Tibial nerve (tissue), 4 donors: ENCODE data around the gene FNDC3A. TPM values are rescaled to one million over a fixed set of nuclear protein-coding genes. Genes with fewer than 3 reads are reported as not detected.

ENCODE experiments used
- DNase-seq, 2 donors: peaks; one replicate each; pipeline ENCODE4 v3.0.0-alpha.2; 2019; ENCODE audit warnings: low spot score in 2 of 2
- H3K27ac ChIP-seq, 4 donors: fragments of 200-600 bp; sonication (generic) in 3 of 4; one replicate each; pipeline ENCODE4 v1.5.1; 2017 to 2019; ENCODE audit warnings: mild to moderate bottlenecking in 1 of 4
- H3K27me3 ChIP-seq, 2 donors: fragments of 200-600 bp; sonication (generic) in 1 of 2; one replicate each; pipeline versions ENCODE4 v1.5.1 to v1.6.0; 2017 to 2019
- H3K36me3 ChIP-seq, 3 donors: fragments of 200-600 bp; sonication (generic); one replicate each; pipeline ENCODE4 v1.5.1; 2018 to 2019
- H3K4me1 ChIP-seq, 4 donors: fragments of 200-600 bp; sonication (generic) in 3 of 4; one replicate each; pipeline ENCODE4 v1.5.1; 2017 to 2019
- H3K4me3 ChIP-seq, 4 donors: fragments of 200-600 bp; sonication (generic) in 3 of 4; one replicate each; pipeline ENCODE4 v1.5.1; 2017 to 2019; ENCODE audit warnings: mild to moderate bottlenecking in 1 of 4, moderate library complexity in 1 of 4
- H3K9me3 ChIP-seq, 4 donors: fragments of 200-600 bp; sonication (generic) in 3 of 4; one replicate each; pipeline ENCODE4 v1.5.1; 2017 to 2019
- EP300 ChIP-seq, 2 donors: sonication (generic); formaldehyde crosslinking; IDR thresholded peaks; one replicate each; pipeline ENCODE4 v1.6.1; 2017; ENCODE audit warnings: antibody characterized with exemption in 2 of 2, mild to moderate bottlenecking in 1 of 2
- POLR2A ChIP-seq, 2 donors: fragments of 450-650 bp; IDR thresholded peaks; one replicate each; pipeline ENCODE4 v1.6.1; 2017; ENCODE audit warnings: antibody characterized with exemption in 2 of 2, mild to moderate bottlenecking in 2 of 2, moderate library complexity in 2 of 2
- whole genome bisulfite sequencing, 2 donors: methylation state at CpG; one replicate each; pipeline ENCODE4 v1.1.5; 2018; 5-methylcytosine and 5-hydroxymethylcytosine counted together
- total RNA-seq, 4 donors: library from RNA; depleted of rRNA; stranded (reverse); fragments of >200 nt; gene quantifications; one replicate each; pipeline ENCODE4 v1.1.0, GENCODE V29; 2016
- TF ChIP-seq, protein P1 (sequence below), 5 experiments: fragments of 200-600 bp in 3 of 5; fragments of 450-650 bp in 2 of 5; sonication (generic) in 3 of 5; IDR thresholded peaks; one replicate each; pipeline ENCODE4 v1.5.1; 2016 to 2019; ENCODE audit warnings: antibody characterized with exemption in 5 of 5, mild to moderate bottlenecking in 3 of 5, moderate library complexity in 2 of 5

Gene FNDC3A
- total RNA-seq, 4 donors from 2014 or later, result 38.2 to 57.7 (median 47.0) TPM

- TF ChIP-seq POLR2A (IDR thresholded peaks at IDR 0.05) (no peak), EP300 (IDR thresholded peaks at IDR 0.05) (no peak)
- Histone ChIP-seq H3K9me3 (peaks cover 0 to 5% (median 0%) of the 10 kb centered on the region in 4 donors), H3K4me1 (no peaks in the 10 kb centered on the region), H3K27me3 (no peaks in the 10 kb centered on the region), H3K36me3 (peaks cover 0 to 4% (median 0%) of the 10 kb centered on the region in 3 donors), H3K27ac (no peak overlapping the region), H3K4me3 (no peak overlapping the region)
- 93 to 96% methylated on average over 2 of the region's 2 CpGs for WGBS, 2 donors
- no peak for DNase-seq
Observed at GRCh38 chr13:49238621-49239020, 262.9 kb downstream of the FNDC3A start.

- H3K27me3 ChIP-seq, result no peaks in the 10 kb centered on the region
- TF ChIP-seq POLR2A (IDR thresholded peaks at IDR 0.05), result no peak
- TF ChIP-seq EP300 (IDR thresholded peaks at IDR 0.05), result no peak
- TF ChIP-seq, protein P1, sequence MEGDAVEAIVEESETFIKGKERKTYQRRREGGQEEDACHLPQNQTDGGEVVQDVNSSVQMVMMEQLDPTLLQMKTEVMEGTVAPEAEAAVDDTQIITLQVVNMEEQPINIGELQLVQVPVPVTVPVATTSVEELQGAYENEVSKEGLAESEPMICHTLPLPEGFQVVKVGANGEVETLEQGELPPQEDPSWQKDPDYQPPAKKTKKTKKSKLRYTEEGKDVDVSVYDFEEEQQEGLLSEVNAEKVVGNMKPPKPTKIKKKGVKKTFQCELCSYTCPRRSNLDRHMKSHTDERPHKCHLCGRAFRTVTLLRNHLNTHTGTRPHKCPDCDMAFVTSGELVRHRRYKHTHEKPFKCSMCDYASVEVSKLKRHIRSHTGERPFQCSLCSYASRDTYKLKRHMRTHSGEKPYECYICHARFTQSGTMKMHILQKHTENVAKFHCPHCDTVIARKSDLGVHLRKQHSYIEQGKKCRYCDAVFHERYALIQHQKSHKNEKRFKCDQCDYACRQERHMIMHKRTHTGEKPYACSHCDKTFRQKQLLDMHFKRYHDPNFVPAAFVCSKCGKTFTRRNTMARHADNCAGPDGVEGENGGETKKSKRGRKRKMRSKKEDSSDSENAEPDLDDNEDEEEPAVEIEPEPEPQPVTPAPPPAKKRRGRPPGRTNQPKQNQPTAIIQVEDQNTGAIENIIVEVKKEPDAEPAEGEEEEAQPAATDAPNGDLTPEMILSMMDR (IDR thresholded peaks at IDR 0.05), result peak in 4 of 5 experiments; percentile 29 to 67 (median 41)
- H3K4me3 ChIP-seq, result no peak overlapping the region
- WGBS, 2 donors, result 30 to 39% methylated on average over 4 of the region's 4 CpGs
- peaks cover 0 to 4% (median 0%) of the 10 kb centered on the region in 3 donors for H3K36me3 ChIP-seq
- no peak for DNase-seq
- no peak overlapping the region for H3K27ac ChIP-seq
- peaks cover 0 to 5% (median 0%) of the 10 kb centered on the region in 4 donors for H3K9me3 ChIP-seq
- no peaks in the 10 kb centered on the region for H3K4me1 ChIP-seq
Observed at GRCh38 chr13:49240017-49240416, 264.3 kb downstream of the FNDC3A start.

- 93% methylated on average over 7 of the region's 7 CpGs for WGBS, 2 donors
- Histone ChIP-seq H3K36me3 (peaks cover 0 to 4% (median 0%) of the 10 kb centered on the region in 3 donors), H3K27me3 (no peaks in the 10 kb centered on the region), H3K9me3 (peaks cover 0 to 5% (median 0%) of the 10 kb centered on the region in 4 donors), H3K27ac (no peak overlapping the region), H3K4me3 (no peak overlapping the region), H3K4me1 (no peaks in the 10 kb centered on the region)
- DNase-seq, result no peak
- no peak for TF ChIP-seq POLR2A (IDR thresholded peaks at IDR 0.05)
- TF ChIP-seq, protein P1 (IDR thresholded peaks at IDR 0.05), result no peak
- no peak for TF ChIP-seq EP300 (IDR thresholded peaks at IDR 0.05)
Observed at GRCh38 chr13:49241296-49241695, 265.6 kb downstream of the FNDC3A start.

GRCh38 chr13:49245101-49245500 lies 269.4 kb downstream of the FNDC3A start:
- Histone ChIP-seq H3K9me3 (peaks cover 0 to 5% (median 0%) of the 10 kb centered on the region in 4 donors), H3K36me3 (peaks cover 0 to 5% (median 0%) of the 10 kb centered on the region in 3 donors), H3K4me1 (peaks cover 0 to 23% (median 10%) of the 10 kb centered on the region in 4 donors), H3K27me3 (no peaks in the 10 kb centered on the region), H3K27ac (no peak overlapping the region), H3K4me3 (no peak overlapping the region)
- no peak for DNase-seq
- TF ChIP-seq, protein P1 (IDR thresholded peaks at IDR 0.05), result no peak
- TF ChIP-seq POLR2A (IDR thresholded peaks at IDR 0.05) (no peak), EP300 (IDR thresholded peaks at IDR 0.05) (no peak)

- Histone ChIP-seq H3K4me1 (peaks cover 0 to 40% (median 12%) of the 10 kb centered on the region in 4 donors), H3K9me3 (peaks cover 0 to 5% (median 0%) of the 10 kb centered on the region in 4 donors), H3K27me3 (no peaks in the 10 kb centered on the region), H3K27ac (peak overlapping the region; percentile 84 to 98 (median 90)), H3K36me3 (peaks cover 0 to 15% (median 0%) of the 10 kb centered on the region in 3 donors), H3K4me3 (peak overlapping the region; percentile 60 to 91 (median 68))
- no peak for DNase-seq
- 24% methylated on average over 4 of the region's 4 CpGs for WGBS, 2 donors
- TF ChIP-seq, protein P1 (IDR thresholded peaks at IDR 0.05), result no peak
Observed at GRCh38 chr13:49246850-49247642, 271.3 kb downstream of the FNDC3A start.
